ENCODE measurements around the gene FBXW7. TPM values are rescaled to one million over a fixed set of nuclear protein-coding genes. Genes with fewer than 3 reads are reported as not detected.

The FBXW7 gene
- polyA plus RNA-seq, 1 of the 3 experiments (the other 2 are of a cell fraction): 7.7 TPM

GRCh38 chr4:152523731-152524130 lies 12.2 kb downstream of the FBXW7 start:
- H3K27ac ChIP-seq (ENCODE audit: low read depth in 2 of 2, low read length in 1 of 2): no peak overlapping the region
- ChIA-PET POLR2A (no interaction called here), CTCF (interaction anchor here (0.6 to 4.3 kb wide), 3 partner anchors 9 to 23 kb away, joined by 3 to 42 read pairs (median 3); no protein-coding TSS in a partner anchor)
- 68% methylated on average over 1 of the region's 1 CpG for WGBS (ENCODE audit: low lambda C conversion rate)
- H3K27me3 ChIP-seq (ENCODE audit: insufficient read depth): no peaks in the 10 kb centered on the region
- H3K4me1 ChIP-seq (ENCODE audit: control insufficient read depth in 1 of 2, insufficient read depth in 2 of 2, low read depth in 1 of 2, low read length in 1 of 2): peaks cover 2 to 4% of the 10 kb centered on the region in 2 experiments; a peak in 2 of 4 replicates
- peaks cover 5% of the 10 kb centered on the region for H3F3A ChIP-seq (replicated peaks; ENCODE audit: insufficient read depth)
- H4K20me1 ChIP-seq (ENCODE audit: insufficient read depth): peaks cover 34% of the 10 kb centered on the region
- peaks cover 100% of the 10 kb centered on the region for H3K79me2 ChIP-seq (ENCODE audit: insufficient read depth)
- no peak overlapping the region for H3K4me2 ChIP-seq
- H3K4me3 ChIP-seq (ENCODE audit: low read depth in 2 of 2, low read length in 1 of 2): no peak overlapping the region
- no peak for TF ChIP-seq MAX (IDR thresholded peaks at IDR 0.05; ENCODE audit: low read depth)
- no peak for DNase-seq
- no peak overlapping the region for H3K9ac ChIP-seq
- no peaks in the 10 kb centered on the region for H3K9me2 ChIP-seq
- no peaks in the 10 kb centered on the region for H3K36me3 ChIP-seq (replicated peaks in 1 of 2; ENCODE audit: control insufficient read depth in 1 of 2, insufficient read depth in 2 of 2, low read length in 1 of 2)
- no peak overlapping the region for H2AFZ ChIP-seq (ENCODE audit: low read depth)
- no peaks in the 10 kb centered on the region for H3K9me3 ChIP-seq

GRCh38 chr4:152522754-152523153 lies 13.1 kb downstream of the FBXW7 start:
- POLR2A ChIA-PET: no interaction called here
- Histone ChIP-seq H3K27ac (ENCODE audit: low read depth in 2 of 2, low read length in 1 of 2) (no peak overlapping the region), H3K4me1 (ENCODE audit: control insufficient read depth in 1 of 2, insufficient read depth in 2 of 2, low read depth in 1 of 2, low read length in 1 of 2) (peaks cover 0 to 4% of the 10 kb centered on the region in 2 experiments; a peak in 1 of 4 replicates), H3K9ac (no peak overlapping the region), H3K36me3 (replicated peaks in 1 of 2; ENCODE audit: control insufficient read depth in 1 of 2, insufficient read depth in 2 of 2, low read length in 1 of 2) (no peaks in the 10 kb centered on the region), H3K4me2 (no peak overlapping the region), H3F3A (replicated peaks; ENCODE audit: insufficient read depth) (peaks cover 5% of the 10 kb centered on the region), H3K27me3 (ENCODE audit: insufficient read depth) (no peaks in the 10 kb centered on the region), H3K79me2 (ENCODE audit: insufficient read depth) (peaks cover 100% of the 10 kb centered on the region), H2AFZ (ENCODE audit: low read depth) (no peak overlapping the region), H3K9me3 (no peaks in the 10 kb centered on the region), H4K20me1 (ENCODE audit: insufficient read depth) (peaks cover 34% of the 10 kb centered on the region), H3K4me3 (ENCODE audit: low read depth in 2 of 2, low read length in 1 of 2) (no peak overlapping the region), H3K9me2 (no peaks in the 10 kb centered on the region)
- DNase-seq: no peak
- TF ChIP-seq SIN3A (IDR thresholded peaks at IDR 0.05; ENCODE audit: borderline replicate concordance, low read depth, low read length) (no peak), RAD21 (IDR thresholded peaks at IDR 0.05; ENCODE audit: low read length) (no peak), MAX (IDR thresholded peaks at IDR 0.05; ENCODE audit: low read depth) (no peak), ZBTB33 (IDR thresholded peaks at IDR 0.05; ENCODE audit: borderline replicate concordance, low read depth) (no peak), RCOR1 (IDR thresholded peaks at IDR 0.05; ENCODE audit: low read length) (no peak), TAF1 (IDR thresholded peaks at IDR 0.05; ENCODE audit: borderline replicate concordance, low read depth, low read length) (no peak), GATA2 (CRISPR knock-in tag; IDR thresholded peaks at IDR 0.05) (no peak), POLR2AphosphoS5 (IDR thresholded peaks at IDR 0.05; ENCODE audit: low read depth, low read length) (no peak), FOXM1 (IDR thresholded peaks at IDR 0.05; ENCODE audit: low read depth) (no peak), USF1 (IDR thresholded peaks at IDR 0.05; ENCODE audit: borderline replicate concordance, low read depth) (no peak), REST (IDR thresholded peaks at IDR 0.05; ENCODE audit: low read depth, low read length) (no peak), NFIC (IDR thresholded peaks at IDR 0.05; ENCODE audit: borderline replicate concordance) (no peak), CTCF (IDR thresholded peaks at IDR 0.05) (no peak), RFX5 (IDR thresholded peaks at IDR 0.05; ENCODE audit: low read length) (no peak), NRF1 (IDR thresholded peaks at IDR 0.05; ENCODE audit: low read depth, low read length) (no peak)
- CTCF ChIA-PET: interaction anchor here (4.3 kb wide), 1 partner anchor 22 kb away, joined by 42 read pairs; no protein-coding TSS in a partner anchor
- WGBS (ENCODE audit: low lambda C conversion rate): 93% methylated on average over 2 of the region's 2 CpGs
